SK-N-DZ (cell line): ENCODE data around the gene ADD1.

ENCODE experiments used
- DNase-seq: peaks from one replicate; pipeline ENCODE4 v3.0.0-alpha.2; 2015; ENCODE audit warnings: low spot score

ADD1 gene

GRCh38 chr4:2963966-2964471, 120.4 kb downstream of the ADD1 start:
- no peak for DNase-seq

- no peak for DNase-seq
Observed at GRCh38 chr4:2964706-2965258, 121.1 kb downstream of the ADD1 start.

- DNase-seq: no peak
Observed at GRCh38 chr4:2965262-2965661, 121.6 kb downstream of the ADD1 start.

GRCh38 chr4:2968381-2968780, 124.7 kb downstream of the ADD1 start:
- DNase-seq: no peak

DNA sequence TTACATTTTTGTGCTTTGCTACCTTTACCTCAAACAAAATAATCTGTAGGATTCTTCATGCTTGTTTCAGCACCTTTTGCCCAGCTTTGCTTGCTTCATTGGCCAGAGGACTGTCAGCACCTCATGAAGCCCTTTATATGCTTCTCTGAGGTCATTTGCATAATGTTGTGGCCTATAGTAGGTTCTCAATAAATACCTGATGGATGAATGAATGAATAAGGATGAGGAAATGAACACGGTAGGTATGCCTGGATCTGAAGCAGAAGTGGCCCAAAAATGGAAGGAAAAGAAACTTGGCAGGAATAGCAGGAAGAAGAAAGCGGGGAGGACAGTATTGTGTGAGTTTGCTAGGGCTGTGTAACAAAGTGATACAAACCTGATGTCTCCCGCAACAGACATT, 127.6 kb downstream of the ADD1 start:
- DNase-seq: no peak

DNA sequence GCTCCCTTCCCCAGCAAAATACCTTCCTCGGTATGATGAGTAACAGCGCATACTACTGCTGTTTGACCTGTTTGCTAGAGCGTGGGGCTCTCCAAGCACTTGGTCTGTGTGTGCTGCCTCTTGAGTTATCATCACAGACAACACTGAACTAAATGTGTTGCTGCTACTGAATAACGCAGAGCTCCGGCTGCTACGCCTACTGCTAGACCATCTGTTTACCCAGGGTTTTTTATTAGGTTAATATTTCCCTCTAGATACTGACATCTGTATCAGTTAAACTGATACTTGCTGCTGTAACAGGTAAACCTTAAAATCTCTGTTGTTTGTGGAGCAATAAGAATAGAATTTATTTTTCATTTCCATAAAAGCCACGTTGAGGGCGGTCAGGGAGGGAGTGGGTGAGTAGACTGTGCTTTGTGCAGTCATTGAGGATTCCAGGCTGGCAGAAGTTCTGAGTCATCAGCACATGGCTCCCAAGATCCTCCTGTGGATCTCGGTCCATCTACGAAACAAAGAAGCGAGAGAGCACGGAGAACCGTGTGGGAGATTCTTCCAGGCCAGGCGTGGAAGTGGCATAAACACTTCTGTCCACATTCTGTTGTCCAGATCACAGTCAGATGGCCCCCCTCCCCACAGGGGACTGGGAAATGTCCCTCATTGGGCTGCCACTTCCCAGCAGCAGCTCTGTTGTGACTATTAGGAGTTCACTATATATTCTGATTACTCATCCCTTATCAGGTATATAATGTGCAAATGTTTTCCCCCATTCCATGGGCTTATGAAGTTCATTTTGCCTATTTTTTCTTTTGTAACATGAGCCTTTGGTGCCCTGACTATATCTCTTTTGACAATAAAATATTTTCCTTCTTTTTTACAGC, 133.8 kb downstream of the ADD1 start:
- no peak for DNase-seq
